WTC11 (cell line): ENCODE measurements around the gene RBM19.

Experiments
- CREB1 ChIP-seq: sonication (generic); formaldehyde crosslinking; IDR thresholded peaks from 2 replicates; pipeline ENCODE4 v1.8.0; 2023; ENCODE audit warnings: mild to moderate bottlenecking, missing genetic modification reagents
- ELF4 ChIP-seq: sonication (generic); formaldehyde crosslinking; IDR thresholded peaks from 2 replicates; pipeline ENCODE4 v1.8.1; 2022; ENCODE audit warnings: low read depth, mild to moderate bottlenecking, moderate library complexity, missing genetic modification reagents
- FOXJ3 ChIP-seq: sonication (generic); formaldehyde crosslinking; IDR thresholded peaks from 2 replicates; pipeline ENCODE4 v1.9.0; 2021; ENCODE audit warnings: missing genetic modification reagents, mild to moderate bottlenecking, borderline replicate concordance
- FOXK1 ChIP-seq: sonication (generic); formaldehyde crosslinking; IDR thresholded peaks from 2 replicates; pipeline ENCODE4 v1.8.0; 2022; ENCODE audit warnings: mild to moderate bottlenecking, moderate library complexity, missing genetic modification reagents
- TEAD1 ChIP-seq: sonication (generic); formaldehyde crosslinking; IDR thresholded peaks from 2 replicates; pipeline ENCODE4 v1.8.0; 2022; ENCODE audit warnings: mild to moderate bottlenecking, missing genetic modification reagents

- TF ChIP-seq FOXJ3 (CRISPR knock-in tag) = no peak
- no peak for TF ChIP-seq CREB1
- TF ChIP-seq FOXK1 (CRISPR knock-in tag) = no peak
- no peak for TF ChIP-seq TEAD1 (CRISPR knock-in tag)
- no peak for TF ChIP-seq ELF4 (CRISPR knock-in tag)
Observed at GRCh38 chr12:113823016-113823415, 143.1 kb downstream of the RBM19 start.
